ENCODE measurements around the gene UBE2D3. TPM values are rescaled to one million over a fixed set of nuclear protein-coding genes. Genes with fewer than 3 reads are reported as not detected.
"Not testable (repeated sequence)": the region's sequence is repeated elsewhere in the genome, so short reads cannot be mapped to it uniquely, and the experiment has no call there.

The UBE2D3 gene
- total and polyA plus RNA-seq, 7 donors, result 221 to 629 (median 346) TPM

- no peak for TF ChIP-seq CTCF (IDR thresholded peaks at IDR 0.05)
- 7 to 11% (median 10%) methylated on average over 22 to 23 of the region's 23 CpGs for WGBS, 3 donors
- intact Hi-C loops (cut with DNase I), result loop anchor here (2.0 to 10.0 kb wide), 4 partner anchors 39 to 227 kb away; partner anchors contain the start of genes BDH2 (in 1 of the 2), MANBA (in 1 of the 2) and UBE2D3 (in 1 of the 2)
Observed at GRCh38 chr4:102868153-102868780, 40.9 kb upstream of the UBE2D3 start.

GRCh38 chr4:102867278-102868152, 40.2 kb upstream of the UBE2D3 start:
- no peaks in the 10 kb centered on the region for H3K27me3 ChIP-seq (ENCODE audit: insufficient read depth in 3 of 3, low read length in 2 of 3)
- H3K9me3 ChIP-seq, result no peaks in the 10 kb centered on the region
- no peaks in the 10 kb centered on the region for H3K36me3 ChIP-seq (ENCODE audit: insufficient read depth in 1 of 2, low read depth in 1 of 2)
- H3K4me1 ChIP-seq, result peaks cover 20% of the 10 kb centered on the region
- H3K27ac ChIP-seq, result peak overlapping the region; percentile 91
- DNase-seq (no peak), ATAC-seq (no peak)
- WGBS, 3 donors, result 80 to 85% (median 83%) methylated on average over 12 of the region's 12 CpGs
- no peak for TF ChIP-seq CTCF (IDR thresholded peaks at IDR 0.05)
- intact Hi-C loops (cut with DNase I), result loop anchor here (2.0 to 10.0 kb wide), 4 partner anchors 39 to 227 kb away; partner anchors contain the start of genes BDH2 (in 1 of the 2), MANBA (in 1 of the 2) and UBE2D3 (in 1 of the 2)
- peak overlapping the region; percentile 82 for H3K4me3 ChIP-seq

More at GRCh38 chr4:102868153-102868780, 40.9 kb upstream of the UBE2D3 start:
- Histone ChIP-seq H3K4me1 (peaks cover 20% of the 10 kb centered on the region), H3K27ac (peak overlapping the region; percentile 91), H3K9me3 (no peaks in the 10 kb centered on the region), H3K4me3 (peak overlapping the region; percentile 82), H3K36me3 (ENCODE audit: insufficient read depth in 1 of 2, low read depth in 1 of 2) (no peaks in the 10 kb centered on the region), H3K27me3 (ENCODE audit: insufficient read depth in 3 of 3, low read length in 2 of 3) (no peaks in the 10 kb centered on the region)
- DNase-seq (peak; percentile 18 to 60), ATAC-seq (peak; percentile 39 to 62 (median 52))

GRCh38 chr4:102865327-102865726, 38.0 kb upstream of the UBE2D3 start:
- not testable (repeated sequence) for H3K4me3 ChIP-seq; H3K27me3 ChIP-seq (ENCODE audit: insufficient read depth in 3 of 3, low read length in 2 of 3); DNase-seq; H3K27ac ChIP-seq; H3K36me3 ChIP-seq (ENCODE audit: insufficient read depth in 1 of 2, low read depth in 1 of 2); ATAC-seq; H3K9me3 ChIP-seq
- H3K4me1 ChIP-seq, result peaks cover 12% of the 10 kb centered on the region
- intact Hi-C loops (cut with DNase I), result loop anchor here in 1 of 2 donors (5.0 to 10.0 kb wide), 2 partner anchors 103 to 229 kb away; partner anchors contain the start of genes BDH2 and MANBA
- WGBS, 3 donors, result 97 to 100% (median 100%) methylated on average over 5 of the region's 5 CpGs

GRCh38 chr4:102862747-102863146, 35.4 kb upstream of the UBE2D3 start:
- Histone ChIP-seq H3K4me1 (peaks cover 4% of the 10 kb centered on the region), H3K4me3 (no peak overlapping the region), H3K27ac (no peak overlapping the region), H3K27me3 (ENCODE audit: insufficient read depth in 3 of 3, low read length in 2 of 3) (no peaks in the 10 kb centered on the region), H3K9me3 (peaks cover 18% of the 10 kb centered on the region), H3K36me3 (ENCODE audit: insufficient read depth in 1 of 2, low read depth in 1 of 2) (no peaks in the 10 kb centered on the region)
- no peak for TF ChIP-seq CTCF (IDR thresholded peaks at IDR 0.05)
- no peak for DNase-seq
- intact Hi-C loops (cut with DNase I), result loop anchor here in 1 of 2 donors (10.0 kb wide), 1 partner anchor 232 kb away; the partner anchor contains the start of gene BDH2
- ATAC-seq, result no peak
- 97 to 100% (median 100%) methylated on average over 1 of the region's 1 CpG for WGBS, 3 donors

- peaks cover 18% of the 10 kb centered on the region for H3K9me3 ChIP-seq
- WGBS, 3 donors, result 91 to 94% (median 93%) methylated on average over 1 of the region's 1 CpG
- H3K27ac ChIP-seq, result no peak overlapping the region
- ATAC-seq (no peak), DNase-seq (no peak)
- no peaks in the 10 kb centered on the region for H3K27me3 ChIP-seq (ENCODE audit: insufficient read depth in 3 of 3, low read length in 2 of 3)
- intact Hi-C loops (cut with DNase I), result loop anchor here in 1 of 2 donors (10.0 kb wide), 1 partner anchor 233 kb away; the partner anchor contains the start of gene BDH2
- H3K4me1 ChIP-seq, result no peaks in the 10 kb centered on the region
- TF ChIP-seq CTCF (IDR thresholded peaks at IDR 0.05), result no peak
- H3K36me3 ChIP-seq (ENCODE audit: insufficient read depth in 1 of 2, low read depth in 1 of 2), result no peaks in the 10 kb centered on the region
- no peak overlapping the region for H3K4me3 ChIP-seq
Observed at GRCh38 chr4:102862016-102862415, 34.7 kb upstream of the UBE2D3 start.

Measured in psoas muscle (tissue), 8 donors.